Suprapubic skin (tissue), 4 donors: ENCODE results near the gene DRAP1.

Experiments used
- CTCF ChIP-seq, 2 donors: fragments of 200-600 bp in 1 of 2; fragments of 450-650 bp in 1 of 2; sonication (generic) in 1 of 2; IDR thresholded peaks; one replicate each; pipeline ENCODE4 v1.5.1; 2016 to 2019; ENCODE audit warnings: antibody characterized with exemption in 2 of 2, mild to moderate bottlenecking in 1 of 2, moderate library complexity in 1 of 2
- EP300 ChIP-seq: sonication (generic); formaldehyde crosslinking; IDR thresholded peaks from one replicate; pipeline ENCODE4 v1.6.1; 2017; ENCODE audit warnings: antibody characterized with exemption
- POLR2A ChIP-seq, 2 donors: fragments of 450-650 bp; IDR thresholded peaks; one replicate each; pipeline ENCODE4 v1.6.1; 2017; ENCODE audit warnings: antibody characterized with exemption in 2 of 2, mild to moderate bottlenecking in 2 of 2, moderate library complexity in 2 of 2
- POLR2AphosphoS5 ChIP-seq, 3 donors: sonication (generic); formaldehyde crosslinking; IDR thresholded peaks; one replicate each; pipeline ENCODE4 v1.6.1; 2017; ENCODE audit warnings: antibody characterized with exemption in 3 of 3

GRCh38 chr11:65953471-65953870 is 34.2 kb downstream of the DRAP1 start:
- TF ChIP-seq CTCF (IDR thresholded peaks at IDR 0.05) (no peak), POLR2A (IDR thresholded peaks at IDR 0.05) (no peak), POLR2AphosphoS5 (IDR thresholded peaks at IDR 0.05) (no peak), EP300 (no peak)
